NOMO-1 treated with DMSO at 0.1 percent for 48 hours (cell line): ENCODE data around the gene CTBP1.

Experiments used
- DNase-seq: peaks from one replicate; lab custom pipeline; 2025; ENCODE audit not compliant: unreplicated experiment; lab: John Stamatoyannopoulos, UW

Gene CTBP1

GRCh38 chr4:1225272-1226143 is 23.4 kb downstream of the CTBP1 start:
- DNase-seq: no peak

DNA sequence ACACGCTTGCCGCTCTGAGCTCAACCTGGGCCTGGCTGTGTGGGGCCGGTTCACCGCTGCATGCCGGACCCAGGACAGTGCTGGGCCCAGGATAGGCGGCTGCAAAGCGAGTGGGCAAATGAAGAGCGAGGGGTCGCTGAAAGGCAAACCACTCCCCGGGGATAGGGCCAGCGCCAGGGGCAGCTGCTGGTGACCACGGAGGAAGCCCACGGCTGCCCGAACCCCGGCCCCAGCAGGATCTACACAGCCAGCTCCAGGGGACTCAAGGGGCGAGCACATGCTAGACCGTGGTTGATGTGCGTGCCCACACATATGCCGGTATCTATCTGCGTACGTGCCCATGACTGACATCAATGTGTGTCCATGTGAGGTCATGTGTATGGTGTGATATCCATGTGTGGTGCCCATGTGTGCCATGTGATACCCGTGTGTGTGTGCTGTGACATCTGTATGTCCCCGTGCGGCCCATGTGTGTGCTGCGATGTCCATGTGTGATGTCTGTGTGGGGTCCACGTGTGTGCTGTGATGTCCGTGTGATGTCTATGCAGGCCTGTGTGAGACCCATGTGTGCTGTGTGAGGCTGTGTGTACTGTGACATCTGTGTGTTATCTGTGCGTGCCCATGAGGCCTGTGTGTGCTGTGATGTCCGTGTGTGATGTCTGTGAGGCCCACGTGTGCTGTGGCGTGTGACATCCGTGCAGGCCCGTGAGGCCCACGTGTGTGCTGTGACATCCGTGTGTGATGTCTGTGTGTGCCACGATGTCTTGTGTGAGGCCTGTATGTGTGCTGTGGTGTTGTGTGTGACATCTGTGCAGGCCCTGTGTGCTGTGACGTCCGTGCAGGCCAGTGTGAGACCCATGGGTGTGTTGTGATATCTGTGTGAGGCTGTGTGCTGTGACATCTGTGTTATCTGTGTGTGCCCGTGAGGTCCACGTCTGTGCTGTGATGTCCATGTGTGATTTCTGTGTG is 24.8 kb downstream of the CTBP1 start:
- no peak for DNase-seq

- DNase-seq: no peak
Observed at GRCh38 chr4:1222938-1223690, 25.8 kb downstream of the CTBP1 start.

DNA sequence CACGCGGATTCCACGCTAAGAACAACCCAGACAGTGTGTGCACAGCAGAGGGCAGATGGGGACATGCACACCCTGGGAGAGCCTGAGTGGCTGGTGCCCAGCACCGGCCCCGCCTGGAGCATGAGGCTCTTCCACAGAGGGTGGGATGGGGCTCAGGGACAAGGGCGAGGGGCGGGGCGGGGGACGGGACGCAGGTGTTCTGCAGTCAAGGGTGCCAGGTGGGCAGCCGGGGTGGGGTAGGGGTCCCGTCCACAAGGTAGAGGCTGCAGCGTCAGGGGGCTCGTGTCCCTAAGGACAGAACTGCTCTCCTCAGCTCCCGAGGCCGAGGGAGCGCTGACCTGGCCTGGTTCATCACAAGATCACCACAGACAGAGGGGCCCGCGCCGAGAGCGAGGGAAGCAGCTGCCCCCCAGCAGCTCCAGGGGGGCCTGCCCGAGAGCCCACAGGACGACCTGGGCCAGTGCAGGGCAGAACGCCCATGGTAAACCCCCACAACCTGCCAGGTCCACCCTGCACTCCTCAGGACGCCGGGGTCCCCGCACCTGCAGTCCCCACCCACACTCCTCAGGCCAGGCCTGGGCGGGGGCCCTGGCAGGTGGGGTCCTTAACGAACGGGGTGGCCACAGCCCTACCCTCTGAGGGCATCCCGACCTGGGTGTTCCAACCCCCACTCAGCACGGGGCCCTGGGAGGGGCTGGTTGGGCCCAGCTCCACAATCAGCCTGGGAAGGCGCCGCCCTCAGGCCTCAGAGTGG is 26.7 kb downstream of the CTBP1 start:
- DNase-seq: no peak

DNA sequence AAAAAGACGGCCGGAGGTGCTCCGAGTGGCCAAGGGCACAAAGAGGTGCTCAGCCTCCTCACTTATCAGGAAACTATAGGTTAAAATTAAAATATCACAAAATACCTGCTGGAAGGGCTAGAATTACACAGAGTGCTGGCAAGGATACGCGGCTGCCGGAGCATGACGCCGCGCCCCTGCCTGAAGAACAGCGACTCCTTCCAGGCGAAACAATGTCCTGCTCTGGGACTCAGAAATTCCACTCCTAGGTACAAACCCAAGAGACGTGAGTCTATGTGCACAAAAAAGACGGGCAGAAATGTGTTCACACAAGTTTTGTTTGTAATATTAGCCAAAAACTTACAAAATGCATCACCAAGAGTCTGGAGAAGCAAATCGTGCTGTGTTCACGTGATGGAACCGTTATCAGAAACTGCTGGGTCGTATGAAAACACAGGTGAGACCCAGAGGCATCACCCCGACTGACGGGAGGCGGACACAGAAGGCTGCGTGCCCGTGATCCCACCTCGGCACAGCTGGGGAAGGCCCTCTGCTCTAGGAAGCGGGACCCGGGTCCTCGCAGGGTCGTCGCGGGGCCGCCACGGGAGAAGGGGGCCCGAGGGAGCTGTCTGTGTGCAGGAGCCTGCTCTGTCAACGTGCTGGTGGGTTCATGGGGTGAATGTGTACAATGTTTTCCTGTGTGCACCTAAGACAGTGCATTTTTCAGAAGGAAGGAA is 27.6 kb downstream of the CTBP1 start:
- DNase-seq: no peak

DNA sequence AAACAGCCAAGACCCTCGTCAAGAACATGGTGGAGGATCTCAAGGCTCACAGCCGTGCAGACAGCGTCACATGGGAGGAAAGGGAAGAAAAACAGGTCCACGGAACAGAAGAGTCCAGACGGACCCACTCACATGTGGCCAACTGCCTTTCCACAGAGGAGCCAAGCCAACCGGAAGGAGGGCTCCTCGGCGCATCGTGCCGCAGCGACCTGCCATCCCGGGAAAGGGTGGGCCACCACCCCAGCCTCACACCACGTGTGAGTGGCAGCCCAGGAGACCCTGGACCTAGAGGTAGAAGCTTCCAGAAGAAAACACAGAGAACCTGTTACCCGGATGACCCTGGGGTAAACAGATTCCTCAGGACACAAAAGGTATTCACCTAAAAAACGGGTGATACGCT is 28.4 kb downstream of the CTBP1 start:
- no peak for DNase-seq

DNA sequence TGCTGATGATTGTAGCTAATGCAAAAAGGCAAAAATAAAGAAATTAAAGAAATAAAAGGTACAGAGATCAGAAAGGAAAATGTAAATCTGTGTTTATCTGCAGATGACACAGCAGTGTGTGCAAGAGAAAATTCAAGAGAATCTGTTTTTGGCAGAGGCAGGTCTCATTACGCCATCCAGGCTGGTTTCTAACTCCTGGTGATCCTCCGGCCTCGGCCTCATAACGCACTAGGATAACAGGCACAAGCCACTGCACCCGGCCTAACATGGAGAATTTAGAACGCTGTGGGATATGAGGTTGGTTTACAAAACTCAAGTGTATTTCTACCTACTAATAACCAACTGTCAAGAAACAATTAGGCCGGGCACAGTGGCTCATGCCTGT is 29.4 kb downstream of the CTBP1 start:
- DNase-seq: no peak

DNA sequence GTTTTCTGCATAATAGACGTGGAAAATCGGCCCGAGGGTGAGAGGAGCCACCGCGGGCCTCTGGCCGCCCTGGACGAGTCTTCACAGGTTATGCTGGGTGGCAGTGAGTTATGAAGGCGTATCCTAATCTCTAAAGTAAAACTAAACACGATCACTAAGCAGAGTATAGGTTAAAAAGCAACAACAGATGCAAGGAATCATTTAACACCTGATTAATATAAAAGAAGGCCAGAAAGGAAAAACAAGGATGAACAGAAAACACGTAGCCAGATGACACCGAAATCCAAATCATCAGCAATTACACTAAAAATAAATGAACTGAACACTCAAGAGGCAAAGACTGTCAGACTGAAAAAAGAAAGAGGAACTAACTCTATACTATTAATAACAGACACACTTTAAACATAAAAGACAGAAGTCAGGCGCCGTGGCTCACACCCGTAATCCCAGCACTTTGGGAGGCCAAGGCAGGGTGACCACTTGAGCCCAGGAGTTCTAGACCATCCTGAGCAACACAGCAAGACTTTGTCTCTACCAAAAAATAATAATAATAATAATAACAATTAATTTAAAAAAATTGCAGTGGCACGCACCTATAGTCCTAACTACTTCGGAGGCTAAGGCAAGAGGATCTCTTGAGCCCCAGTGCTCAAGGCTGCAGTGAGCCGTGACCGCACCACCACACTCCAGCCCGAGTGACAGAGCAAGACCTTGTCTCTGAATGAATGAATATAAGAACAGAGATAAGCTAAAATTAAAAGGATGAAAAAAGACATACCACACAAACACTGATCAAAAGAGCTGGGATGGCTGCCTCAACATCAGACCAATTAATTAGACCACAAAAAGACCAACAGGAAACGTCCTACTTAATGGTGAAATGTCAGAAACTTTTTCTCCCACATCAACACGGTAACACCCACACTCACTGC is 30.0 kb downstream of the CTBP1 start:
- peak; percentile 90 for DNase-seq

- no peak for DNase-seq
Observed at GRCh38 chr4:1217366-1217765, 31.6 kb downstream of the CTBP1 start.

DNA sequence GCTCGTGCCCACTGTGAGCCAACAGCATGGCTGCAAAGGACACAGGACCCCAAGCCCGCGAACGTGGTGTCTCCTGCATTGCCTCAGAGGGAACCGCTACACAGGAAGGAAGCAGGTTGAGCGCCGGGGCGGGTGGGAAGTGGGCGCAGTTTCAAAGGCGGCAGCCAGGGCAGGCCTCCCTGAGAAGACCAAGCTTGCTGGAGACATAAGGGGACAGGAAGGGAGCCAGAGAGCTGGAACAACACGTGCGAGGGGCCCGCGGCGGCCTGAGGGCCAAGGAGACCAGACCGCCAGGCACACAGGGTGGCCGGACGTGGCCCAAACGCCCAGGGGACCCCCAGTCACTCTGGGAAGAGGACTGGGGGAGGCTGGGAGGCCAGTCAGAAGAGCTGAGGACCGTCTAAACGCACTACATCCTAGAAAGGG is 32.0 kb downstream of the CTBP1 start:
- DNase-seq: peak; percentile 46

DNA sequence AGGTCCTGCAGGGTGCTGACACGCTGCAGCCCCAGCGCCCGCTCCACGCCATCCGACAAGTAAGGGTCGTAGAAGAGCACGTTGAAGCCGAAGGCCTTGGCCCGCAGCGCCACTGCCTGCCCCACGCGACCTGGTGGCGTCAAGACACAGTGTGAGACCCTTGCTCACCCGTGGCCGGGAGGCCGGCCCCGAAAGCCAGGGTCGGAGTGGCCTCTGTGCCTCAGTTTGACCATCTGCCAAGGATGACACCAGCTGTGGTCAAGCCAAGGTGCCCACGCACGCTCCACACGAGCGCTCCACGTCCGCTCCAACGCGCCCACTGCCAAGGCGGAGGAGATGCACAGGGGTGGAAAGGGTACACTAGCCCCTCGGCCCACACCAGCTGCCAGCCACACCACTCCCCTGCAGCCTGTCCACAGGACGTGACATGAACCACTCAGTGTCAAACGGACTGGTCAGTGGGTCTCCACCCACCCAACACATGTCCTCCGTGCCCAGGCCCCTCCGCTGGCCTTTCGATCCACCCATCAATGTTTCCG is 32.8 kb downstream of the CTBP1 start:
- no peak for DNase-seq

GRCh38 chr4:1215141-1216075 is 33.5 kb downstream of the CTBP1 start:
- no peak for DNase-seq

DNA sequence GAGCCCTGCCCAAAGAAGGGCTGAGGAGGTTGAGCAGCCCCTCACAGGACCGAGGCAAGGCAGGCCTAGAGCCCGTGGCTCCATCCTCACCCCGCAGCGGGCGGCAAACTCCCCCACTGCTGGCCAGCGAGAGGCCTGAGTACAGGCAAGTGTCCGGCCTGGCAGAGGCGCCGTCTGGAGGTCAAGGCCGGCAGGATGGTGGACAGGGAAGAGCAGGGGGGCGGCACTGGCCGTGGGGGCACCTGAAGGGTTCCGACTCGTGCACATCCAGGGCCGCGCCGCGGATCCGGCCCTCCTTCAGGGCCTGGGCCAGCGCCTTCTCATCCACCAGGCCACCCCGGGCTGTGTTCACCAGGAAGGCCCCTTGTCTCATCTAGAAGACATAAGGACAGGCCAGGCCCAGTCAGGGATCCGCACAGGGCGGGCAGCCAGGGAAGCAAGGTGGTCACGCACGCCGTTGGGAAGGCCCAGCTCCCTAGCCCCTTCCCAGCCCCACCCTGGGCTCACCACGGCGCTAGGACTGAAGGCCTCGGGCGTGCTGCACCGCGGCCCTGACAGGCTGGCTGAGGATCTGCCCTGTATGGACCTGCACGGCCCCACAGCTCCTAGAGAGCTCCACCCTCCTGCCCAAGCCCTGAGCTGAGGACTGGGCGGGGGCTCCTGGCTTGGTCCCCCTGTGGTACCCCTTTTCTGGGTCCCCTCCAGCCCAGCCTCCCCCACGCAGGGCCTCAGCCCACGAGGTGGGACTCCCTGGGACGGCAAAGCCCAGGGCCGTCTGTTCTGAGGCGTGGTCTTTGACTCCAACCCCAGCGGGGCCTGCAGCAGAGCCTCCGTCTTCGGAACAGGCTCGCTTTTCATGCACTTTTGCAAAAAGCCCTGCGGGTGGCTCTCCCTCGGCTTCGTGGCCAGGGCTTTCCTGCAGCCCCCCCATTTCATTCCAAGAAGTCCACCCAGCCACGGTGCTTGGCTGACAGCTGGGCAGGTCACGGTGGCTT is 34.5 kb downstream of the CTBP1 start:
- no peak for DNase-seq

GRCh38 chr4:1213336-1213995 is 35.5 kb downstream of the CTBP1 start:
- DNase-seq: no peak

- no peak for DNase-seq
Observed at GRCh38 chr4:1212546-1213335, 36.2 kb downstream of the CTBP1 start.
